Peyer's patch (tissue), 4 donors: ENCODE measurements around the gene FNIP2. TPM values are rescaled to one million over a fixed set of nuclear protein-coding genes. Genes with fewer than 3 reads are reported as not detected.

Source experiments
- DNase-seq, 3 donors: peaks; one replicate each; pipeline ENCODE4 v3.0.0-alpha.2; 2017 to 2019
- H3K27ac ChIP-seq, 4 donors: fragments of 200-600 bp; sonication (generic); one replicate each; pipeline ENCODE4 v1.5.1; 2016 to 2019
- H3K27me3 ChIP-seq, 2 donors: fragments of 200-600 bp; sonication (generic); one replicate each; pipeline ENCODE4 v1.5.1; 2019
- H3K36me3 ChIP-seq, 3 donors: fragments of 200-600 bp; sonication (generic); one replicate each; pipeline ENCODE4 v1.5.1; 2016 to 2019
- H3K4me1 ChIP-seq, 4 donors: fragments of 200-600 bp; sonication (generic); one replicate each; pipeline ENCODE4 v1.5.1; 2016 to 2019
- H3K4me3 ChIP-seq, 4 donors: fragments of 200-600 bp; sonication (generic); 1 replicate in 3 of 4; 2 replicates in 1 of 4; pipeline ENCODE4 v1.5.1; 2016 to 2019; ENCODE audit warnings: mild to moderate bottlenecking in 1 of 4
- H3K9me3 ChIP-seq, 4 donors: fragments of 200-600 bp; sonication (generic); one replicate each; pipeline ENCODE4 v1.5.1; 2016 to 2019; ENCODE audit warnings: mild to moderate bottlenecking in 1 of 4
- CTCF ChIP-seq, 6 experiments: fragments of 450-650 bp in 4 of 6; fragments of 200-600 bp in 2 of 6; sonication (generic) in 1 of 6; IDR thresholded peaks; one replicate each; pipeline ENCODE4 v1.5.1; 2017 to 2019; ENCODE audit warnings: antibody characterized with exemption in 6 of 6, mild to moderate bottlenecking in 3 of 6, moderate library complexity in 1 of 6
- POLR2A ChIP-seq, 2 donors: fragments of 450-650 bp; IDR thresholded peaks; one replicate each; pipeline ENCODE4 v1.5.1; 2017; ENCODE audit warnings: antibody characterized with exemption in 2 of 2, mild to moderate bottlenecking in 2 of 2, moderate library complexity in 2 of 2
- total RNA-seq, 4 donors: library from RNA; depleted of rRNA; stranded (reverse); fragments of >200 nt; gene quantifications; one replicate each; pipeline ENCODE4 v1.1.0, GENCODE V29; 2016

FNIP2 gene
- total RNA-seq, 4 donors from 2014 or later, result 31.9 to 40.8 (median 38.6) TPM

- Histone ChIP-seq H3K4me1 (no peaks in the 10 kb centered on the region), H3K27ac (no peak overlapping the region), H3K27me3 (no peaks in the 10 kb centered on the region), H3K4me3 (no peak overlapping the region), H3K9me3 (no peaks in the 10 kb centered on the region), H3K36me3 (peaks cover 0 to 33% (median 0%) of the 10 kb centered on the region in 3 donors)
- DNase-seq, result no peak
- no peak for TF ChIP-seq POLR2A (IDR thresholded peaks at IDR 0.05)
- TF ChIP-seq CTCF (IDR thresholded peaks at IDR 0.05), result no peak
Observed at GRCh38 chr4:158870282-158870625, 101.4 kb downstream of the FNIP2 start.

- Histone ChIP-seq H3K4me1 (no peaks in the 10 kb centered on the region), H3K27me3 (no peaks in the 10 kb centered on the region), H3K27ac (no peak overlapping the region), H3K36me3 (peaks cover 0 to 33% (median 0%) of the 10 kb centered on the region in 3 donors), H3K9me3 (no peaks in the 10 kb centered on the region), H3K4me3 (no peak overlapping the region)
- no peak for TF ChIP-seq CTCF (IDR thresholded peaks at IDR 0.05)
- TF ChIP-seq POLR2A (IDR thresholded peaks at IDR 0.05), result no peak
- no peak for DNase-seq
Observed at GRCh38 chr4:158870626-158871334, 102.0 kb downstream of the FNIP2 start.

GRCh38 chr4:158871335-158871724 is 102.5 kb downstream of the FNIP2 start:
- DNase-seq, result no peak
- Histone ChIP-seq H3K27ac (no peak overlapping the region), H3K4me3 (no peak overlapping the region)

GRCh38 chr4:158873795-158874401 is 105.1 kb downstream of the FNIP2 start:
- Histone ChIP-seq H3K4me3 (no peak overlapping the region), H3K36me3 (peaks cover 0 to 27% (median 0%) of the 10 kb centered on the region in 3 donors), H3K27me3 (no peaks in the 10 kb centered on the region), H3K9me3 (no peaks in the 10 kb centered on the region), H3K4me1 (no peaks in the 10 kb centered on the region), H3K27ac (no peak overlapping the region)
- no peak for DNase-seq
- TF ChIP-seq POLR2A (IDR thresholded peaks at IDR 0.05) (no peak), CTCF (IDR thresholded peaks at IDR 0.05) (no peak)

More at GRCh38 chr4:158871335-158871724, 102.5 kb downstream of the FNIP2 start:
- Histone ChIP-seq H3K36me3 (peaks cover 0 to 33% (median 0%) of the 10 kb centered on the region in 3 donors), H3K4me1 (no peaks in the 10 kb centered on the region), H3K9me3 (no peaks in the 10 kb centered on the region), H3K27me3 (no peaks in the 10 kb centered on the region)
- TF ChIP-seq POLR2A (IDR thresholded peaks at IDR 0.05), result no peak
- TF ChIP-seq CTCF (IDR thresholded peaks at IDR 0.05), result no peak

GRCh38 chr4:158875026-158875425 is 106.2 kb downstream of the FNIP2 start:
- H3K4me3 ChIP-seq, result no peak overlapping the region
- H3K27ac ChIP-seq, result no peak overlapping the region
- TF ChIP-seq CTCF (IDR thresholded peaks at IDR 0.05), result no peak
- TF ChIP-seq POLR2A (IDR thresholded peaks at IDR 0.05), result no peak
- no peak for DNase-seq
- peaks cover 0 to 16% (median 0%) of the 10 kb centered on the region in 3 donors for H3K36me3 ChIP-seq
- no peaks in the 10 kb centered on the region for H3K4me1 ChIP-seq
- H3K27me3 ChIP-seq, result no peaks in the 10 kb centered on the region
- H3K9me3 ChIP-seq, result no peaks in the 10 kb centered on the region
